ENCODE data around the gene RFTN1.

DNA sequence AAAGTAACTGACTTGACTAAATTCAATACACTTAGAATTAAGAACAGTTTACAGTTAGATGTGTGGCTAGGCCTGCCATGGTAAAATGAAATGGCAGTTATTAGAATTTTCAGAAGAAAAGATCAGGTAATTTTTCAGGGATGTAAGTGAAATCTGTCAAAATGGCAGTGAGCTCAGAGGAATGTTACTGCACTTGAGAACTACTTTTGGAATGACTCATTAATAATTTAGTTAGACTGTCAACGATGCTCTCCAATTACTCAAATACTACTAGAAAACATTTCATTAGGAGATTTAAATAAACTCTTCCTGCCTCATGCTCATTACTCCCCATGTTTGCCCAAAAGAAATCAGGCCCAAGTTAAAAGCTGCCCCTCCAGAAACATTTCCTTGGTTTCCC is 84.4 kb downstream of the RFTN1 start:
- no peak for TF ChIP-seq TAF1 (IDR thresholded peaks at IDR 0.05; ENCODE audit: low read depth, low read length)
- TF ChIP-seq POLR2A (IDR thresholded peaks at IDR 0.05; ENCODE audit: low read depth, low read length), result no peak
- TF ChIP-seq POLR2AphosphoS5 (IDR thresholded peaks at IDR 0.05; ENCODE audit: low read depth, low read length), result no peak
- no peak for TF ChIP-seq POU2F2 (IDR thresholded peaks at IDR 0.05; ENCODE audit: low read depth, low read length)
- TF ChIP-seq PAX5 (IDR thresholded peaks at IDR 0.05; ENCODE audit: insufficient read depth, low read length, severe bottlenecking), result no peak
